Suprapubic skin (tissue), 4 donors: ENCODE measurements around the gene SLC4A9. TPM values are rescaled to one million over a fixed set of nuclear protein-coding genes. Genes with fewer than 3 reads are reported as not detected.

Experiments used
- DNase-seq, 2 donors: peaks; one replicate each; pipeline ENCODE4 v3.0.0-alpha.2; 2019; ENCODE audit warnings: low spot score in 2 of 2
- H3K27ac ChIP-seq: fragments of 200-600 bp; sonication (generic); one replicate; pipeline ENCODE4 v1.5.1; 2019
- H3K27me3 ChIP-seq: fragments of 200-600 bp; sonication (generic); one replicate; pipeline ENCODE4 v1.5.1; 2019
- H3K36me3 ChIP-seq: fragments of 200-600 bp; sonication (generic); one replicate; pipeline ENCODE4 v1.5.1; 2019
- H3K4me1 ChIP-seq: fragments of 200-600 bp; sonication (generic); one replicate; pipeline ENCODE4 v1.5.1; 2019
- H3K4me3 ChIP-seq: fragments of 200-600 bp; sonication (generic); one replicate; pipeline ENCODE4 v1.5.1; 2019; ENCODE audit warnings: mild to moderate bottlenecking
- H3K9me3 ChIP-seq: fragments of 200-600 bp; sonication (generic); one replicate; pipeline ENCODE4 v1.5.1; 2019
- EP300 ChIP-seq: sonication (generic); formaldehyde crosslinking; IDR thresholded peaks from one replicate; pipeline ENCODE4 v1.6.1; 2017; ENCODE audit warnings: antibody characterized with exemption
- POLR2A ChIP-seq, 2 donors: fragments of 450-650 bp; IDR thresholded peaks; one replicate each; pipeline ENCODE4 v1.6.1; 2017; ENCODE audit warnings: antibody characterized with exemption in 2 of 2, mild to moderate bottlenecking in 2 of 2, moderate library complexity in 2 of 2
- POLR2AphosphoS5 ChIP-seq, 3 donors: sonication (generic); formaldehyde crosslinking; IDR thresholded peaks; one replicate each; pipeline ENCODE4 v1.6.1; 2017; ENCODE audit warnings: antibody characterized with exemption in 3 of 3
- WGBS: methylation state at CpG from one replicate; pipeline ENCODE4 v1.1.5; 2018; 5-methylcytosine and 5-hydroxymethylcytosine counted together
- total RNA-seq, 4 donors: library from RNA; depleted of rRNA; stranded (reverse); fragments of >200 nt; gene quantifications; one replicate each; pipeline ENCODE4 v1.1.0, GENCODE V29; 2016
- TF ChIP-seq, protein P1 (sequence below), 2 donors: fragments of 200-600 bp in 1 of 2; fragments of 450-650 bp in 1 of 2; sonication (generic) in 1 of 2; IDR thresholded peaks; one replicate each; pipeline ENCODE4 v1.5.1; 2016 to 2019; ENCODE audit warnings: antibody characterized with exemption in 2 of 2, mild to moderate bottlenecking in 1 of 2, moderate library complexity in 1 of 2

SLC4A9 gene
- total RNA-seq, 4 donors from 2014 or later, result 0.56 TPM; not detected in 3

DNA sequence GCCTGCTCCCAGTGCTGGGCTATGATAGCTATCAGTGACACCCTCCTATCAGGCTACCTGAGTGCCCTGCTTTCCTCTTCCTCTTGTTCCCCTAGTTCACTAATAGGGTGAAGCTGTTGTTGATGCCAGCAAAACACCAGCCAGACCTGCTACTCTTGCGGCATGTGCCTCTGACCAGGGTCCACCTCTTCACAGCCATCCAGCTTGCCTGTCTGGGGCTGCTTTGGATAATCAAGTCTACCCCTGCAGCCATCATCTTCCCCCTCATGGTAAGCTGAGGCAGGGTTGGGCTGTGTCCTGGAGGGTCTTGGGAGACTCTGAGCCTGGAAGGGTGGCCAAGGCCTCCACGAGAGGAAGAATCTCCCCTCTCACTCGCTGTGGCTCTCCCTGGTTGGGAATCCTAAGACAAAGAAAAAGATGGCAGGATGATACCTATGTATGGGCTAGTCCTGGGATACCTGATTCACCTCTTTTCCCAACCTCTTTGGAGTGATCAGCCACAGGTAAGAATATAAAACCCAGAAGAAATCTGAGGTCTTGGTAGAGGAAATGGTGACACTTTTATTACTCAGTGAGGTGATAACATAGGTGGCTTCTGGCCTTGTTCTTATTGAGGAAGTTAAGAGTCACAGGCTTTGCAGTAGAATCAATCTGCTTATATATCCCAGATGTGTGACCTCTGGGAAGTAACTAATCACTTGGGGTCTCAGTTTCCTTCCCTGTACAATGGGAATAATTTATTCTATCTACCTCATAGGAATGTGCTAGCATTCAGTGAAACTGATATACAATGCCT lies 11.6 kb downstream of the SLC4A9 start:
- DNase-seq, result no peak
- 86% methylated on average over 3 of the region's 3 CpGs for WGBS
- H3K4me1 ChIP-seq, result peaks cover 13% of the 10 kb centered on the region
- H3K36me3 ChIP-seq, result no peaks in the 10 kb centered on the region
- H3K27me3 ChIP-seq, result no peaks in the 10 kb centered on the region
- no peak overlapping the region for H3K4me3 ChIP-seq
- no peak for TF ChIP-seq POLR2AphosphoS5 (IDR thresholded peaks at IDR 0.05)
- TF ChIP-seq, protein P1, sequence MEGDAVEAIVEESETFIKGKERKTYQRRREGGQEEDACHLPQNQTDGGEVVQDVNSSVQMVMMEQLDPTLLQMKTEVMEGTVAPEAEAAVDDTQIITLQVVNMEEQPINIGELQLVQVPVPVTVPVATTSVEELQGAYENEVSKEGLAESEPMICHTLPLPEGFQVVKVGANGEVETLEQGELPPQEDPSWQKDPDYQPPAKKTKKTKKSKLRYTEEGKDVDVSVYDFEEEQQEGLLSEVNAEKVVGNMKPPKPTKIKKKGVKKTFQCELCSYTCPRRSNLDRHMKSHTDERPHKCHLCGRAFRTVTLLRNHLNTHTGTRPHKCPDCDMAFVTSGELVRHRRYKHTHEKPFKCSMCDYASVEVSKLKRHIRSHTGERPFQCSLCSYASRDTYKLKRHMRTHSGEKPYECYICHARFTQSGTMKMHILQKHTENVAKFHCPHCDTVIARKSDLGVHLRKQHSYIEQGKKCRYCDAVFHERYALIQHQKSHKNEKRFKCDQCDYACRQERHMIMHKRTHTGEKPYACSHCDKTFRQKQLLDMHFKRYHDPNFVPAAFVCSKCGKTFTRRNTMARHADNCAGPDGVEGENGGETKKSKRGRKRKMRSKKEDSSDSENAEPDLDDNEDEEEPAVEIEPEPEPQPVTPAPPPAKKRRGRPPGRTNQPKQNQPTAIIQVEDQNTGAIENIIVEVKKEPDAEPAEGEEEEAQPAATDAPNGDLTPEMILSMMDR (IDR thresholded peaks at IDR 0.05), result no peak
- no peak for TF ChIP-seq EP300
- H3K27ac ChIP-seq, result no peak overlapping the region
- H3K9me3 ChIP-seq, result no peaks in the 10 kb centered on the region

DNA sequence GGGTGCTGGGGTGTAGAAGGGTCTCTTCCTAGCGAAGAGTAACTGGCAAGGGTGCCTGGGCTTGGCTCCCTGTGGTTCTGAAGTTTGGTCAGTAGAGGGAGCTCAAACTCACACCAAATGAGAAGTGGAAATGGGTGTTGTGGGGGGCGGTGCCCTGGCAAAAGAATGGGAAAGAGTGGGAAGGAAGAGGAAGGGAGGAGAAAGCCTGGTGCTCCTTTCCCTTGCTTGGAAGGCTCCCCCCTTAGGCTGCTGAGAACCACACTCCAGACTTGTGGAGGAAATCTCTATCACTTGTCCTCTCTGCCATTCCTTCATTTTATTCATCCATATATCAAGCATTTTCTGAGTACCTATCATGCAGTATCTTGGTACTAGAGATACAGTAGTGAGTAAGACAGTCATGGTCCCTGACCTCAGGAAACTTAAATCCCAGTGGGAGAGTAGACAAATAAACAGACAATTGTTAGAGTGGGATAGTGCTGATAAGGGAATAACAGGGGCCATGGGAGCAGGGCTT lies 13.0 kb downstream of the SLC4A9 start:
- Histone ChIP-seq H3K9me3 (no peaks in the 10 kb centered on the region), H3K4me1 (peaks cover 6% of the 10 kb centered on the region), H3K27ac (no peak overlapping the region), H3K27me3 (no peaks in the 10 kb centered on the region), H3K36me3 (no peaks in the 10 kb centered on the region), H3K4me3 (no peak overlapping the region)
- peak; percentile 85 for DNase-seq
- WGBS, result 3% methylated on average over 2 of the region's 2 CpGs
- no peak for TF ChIP-seq POLR2A (IDR thresholded peaks at IDR 0.05)
- TF ChIP-seq, protein P1 (IDR thresholded peaks at IDR 0.05), result peak; percentile 59 to 83

DNA sequence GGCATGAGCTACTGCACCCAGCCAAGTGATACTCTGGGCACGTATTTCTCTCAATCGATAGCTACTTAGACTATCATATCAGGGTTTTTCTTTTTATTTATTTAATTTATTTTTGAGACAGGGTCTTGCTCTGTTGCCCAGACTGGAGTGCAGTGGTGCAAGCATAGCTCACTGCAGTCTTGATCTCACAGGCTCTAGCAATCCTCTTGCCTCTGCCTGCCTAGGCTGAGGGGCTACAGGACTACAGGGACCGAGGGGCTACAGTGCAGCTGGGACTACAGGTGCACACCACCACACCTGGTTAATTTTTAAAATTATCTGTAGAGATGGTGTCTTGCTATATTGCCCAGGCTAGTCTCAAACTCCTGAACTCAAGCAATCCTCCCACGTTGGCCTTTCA lies 21.4 kb downstream of the SLC4A9 start:
- Histone ChIP-seq H3K9me3 (no peaks in the 10 kb centered on the region), H3K4me1 (no peaks in the 10 kb centered on the region), H3K4me3 (no peak overlapping the region), H3K27me3 (no peaks in the 10 kb centered on the region), H3K27ac (no peak overlapping the region), H3K36me3 (no peaks in the 10 kb centered on the region)
- no peak for DNase-seq
- 91% methylated on average over 4 of the region's 4 CpGs for WGBS
- no peak for TF ChIP-seq EP300
- no peak for TF ChIP-seq POLR2A (IDR thresholded peaks at IDR 0.05)
- no peak for TF ChIP-seq POLR2AphosphoS5 (IDR thresholded peaks at IDR 0.05)
- TF ChIP-seq, protein P1 (IDR thresholded peaks at IDR 0.05), result no peak

DNA sequence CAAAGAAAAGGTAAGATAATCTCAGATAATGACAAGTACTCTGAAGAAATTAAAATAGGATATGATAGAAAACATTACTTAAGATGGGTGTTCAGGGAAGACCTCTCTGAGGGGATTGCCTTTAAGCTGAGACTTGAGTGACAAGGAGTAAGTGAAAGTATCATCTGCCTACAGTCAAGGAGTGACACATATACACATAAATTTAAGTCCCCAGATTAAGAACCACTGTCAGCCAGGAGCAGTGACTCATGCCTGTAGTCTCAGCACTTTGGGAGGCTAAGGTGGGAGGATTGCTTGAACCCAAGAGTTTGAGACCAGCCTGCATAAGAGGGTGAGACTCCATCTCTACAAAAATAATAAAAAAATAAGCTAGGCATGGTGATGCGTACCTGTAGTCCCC lies 22.0 kb downstream of the SLC4A9 start:
- WGBS, result 91% methylated on average over 1 of the region's 1 CpG
- no peak overlapping the region for H3K27ac ChIP-seq
- TF ChIP-seq, protein P1 (IDR thresholded peaks at IDR 0.05), result no peak
- TF ChIP-seq EP300 (no peak), POLR2A (IDR thresholded peaks at IDR 0.05) (no peak), POLR2AphosphoS5 (IDR thresholded peaks at IDR 0.05) (no peak)
- H3K36me3 ChIP-seq, result no peaks in the 10 kb centered on the region
- H3K4me1 ChIP-seq, result no peaks in the 10 kb centered on the region
- H3K9me3 ChIP-seq, result no peaks in the 10 kb centered on the region
- H3K27me3 ChIP-seq, result no peaks in the 10 kb centered on the region
- no peak for DNase-seq
- no peak overlapping the region for H3K4me3 ChIP-seq

DNA sequence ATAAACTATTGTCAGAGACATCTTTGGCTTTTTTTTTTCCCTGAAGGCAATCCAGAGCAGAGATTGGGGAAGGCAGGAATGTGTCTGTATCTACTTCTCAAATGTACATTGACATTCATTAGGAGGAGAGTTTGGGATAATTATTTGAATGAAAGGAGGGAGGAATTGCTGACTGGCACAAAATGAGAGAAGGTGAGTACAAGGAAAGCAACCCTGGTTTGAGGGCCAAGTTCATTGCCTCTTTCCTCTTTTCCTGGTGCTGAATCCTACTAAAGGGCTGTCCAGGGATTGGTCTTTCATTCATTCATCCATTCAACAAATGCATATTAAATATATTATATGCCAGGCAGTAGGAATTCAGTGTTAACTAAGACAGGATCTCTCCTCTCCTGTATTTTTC lies 22.9 kb downstream of the SLC4A9 start:
- H3K4me1 ChIP-seq, result no peaks in the 10 kb centered on the region
- no peak overlapping the region for H3K27ac ChIP-seq
- no peak for DNase-seq
- TF ChIP-seq POLR2A (IDR thresholded peaks at IDR 0.05), result no peak
- TF ChIP-seq EP300, result no peak
- TF ChIP-seq, protein P1 (IDR thresholded peaks at IDR 0.05), result no peak
- TF ChIP-seq POLR2AphosphoS5 (IDR thresholded peaks at IDR 0.05), result no peak
- H3K9me3 ChIP-seq, result no peaks in the 10 kb centered on the region
- no peak overlapping the region for H3K4me3 ChIP-seq
- H3K36me3 ChIP-seq, result no peaks in the 10 kb centered on the region
- H3K27me3 ChIP-seq, result no peaks in the 10 kb centered on the region
